Hematopoietic multipotent progenitor cell (in vitro differentiated cells): ENCODE results near the gene PKIB. TPM values are rescaled to one million over a fixed set of nuclear protein-coding genes. Genes with fewer than 3 reads are reported as not detected.
A peak's percentile ranks its signal among the peaks of the same experiment; 100 is the strongest.
"Not testable (repeated sequence)": the region's sequence is repeated elsewhere in the genome, so short reads cannot be mapped to it uniquely, and the experiment has no call there.

Experiments used
- DNase-seq, 3 donors: peaks; one replicate each; pipeline ENCODE4 v3.0.0-alpha.2; 2011 to 2015; ENCODE audit warnings: low read depth in 2 of 3, low spot score in 2 of 3
- total RNA-seq: library from RNA; depleted of rRNA; stranded (reverse); fragments of >200 nt; gene quantifications from one replicate; pipeline ENCODE4 v1.2.3, GENCODE V29; 2012

PKIB gene
- not detected for total RNA-seq

GRCh38 chr6:122609881-122610689, at the start of gene PKIB:
TSS of gene PKIB (plus strand) at chr6:122610405. CDS start at chr6:122717795, 107,390 bp downstream.
- peak; percentile 2 to 78 (median 77) for DNase-seq

- no peak for DNase-seq
Observed at GRCh38 chr6:122563364-122564052, 46.7 kb upstream of the PKIB start.

- no peak for DNase-seq
Observed at GRCh38 chr6:122564230-122564629, 46.0 kb upstream of the PKIB start.

- no peak for DNase-seq
Observed at GRCh38 chr6:122565708-122566107, 44.5 kb upstream of the PKIB start.

- DNase-seq = no peak
Observed at GRCh38 chr6:122567034-122567433, 43.2 kb upstream of the PKIB start.

GRCh38 chr6:122568350-122568749, 41.9 kb upstream of the PKIB start:
- DNase-seq = no peak

GRCh38 chr6:122568797-122569221, 41.4 kb upstream of the PKIB start:
- no peak for DNase-seq

- no peak for DNase-seq
Observed at GRCh38 chr6:122569230-122569771, 40.9 kb upstream of the PKIB start.

- DNase-seq = no peak
Observed at GRCh38 chr6:122571888-122572287, 38.3 kb upstream of the PKIB start.

GRCh38 chr6:122576888-122577287, 33.3 kb upstream of the PKIB start:
- DNase-seq = no peak

- DNase-seq = no peak
Observed at GRCh38 chr6:122578961-122579360, 31.2 kb upstream of the PKIB start.

- DNase-seq = no peak
Observed at GRCh38 chr6:122580737-122581136, 29.5 kb upstream of the PKIB start.

- no peak for DNase-seq
Observed at GRCh38 chr6:122589115-122589514, 21.1 kb upstream of the PKIB start.

- DNase-seq = not testable (repeated sequence)
Observed at GRCh38 chr6:122598295-122598694, 11.9 kb upstream of the PKIB start.

- no peak for DNase-seq
Observed at GRCh38 chr6:122604676-122605075, 5.5 kb upstream of the PKIB start.

GRCh38 chr6:122610690-122611455, 668 bp downstream of the PKIB start:
- DNase-seq = peak in 2 of 3 donors; percentile 34 to 42

- DNase-seq = no peak
Observed at GRCh38 chr6:122612838-122613237, 2.6 kb downstream of the PKIB start.

GRCh38 chr6:122614303-122614702, 4.1 kb downstream of the PKIB start:
- no peak for DNase-seq

- DNase-seq = no peak
Observed at GRCh38 chr6:122615409-122615808, 5.2 kb downstream of the PKIB start.

GRCh38 chr6:122616877-122617276, 6.7 kb downstream of the PKIB start:
- DNase-seq = no peak

GRCh38 chr6:122619309-122619708, 9.1 kb downstream of the PKIB start:
- no peak for DNase-seq
